Thyroid gland (tissue), 4 donors: ENCODE measurements around the gene ZNF296. TPM values are rescaled to one million over a fixed set of nuclear protein-coding genes. Genes with fewer than 3 reads are reported as not detected.

ENCODE experiments used
- DNase-seq, 2 donors: peaks; one replicate each; pipeline ENCODE4 v3.0.0-alpha.2; 2019
- H3K27ac ChIP-seq, 3 donors: fragments of 200-600 bp; sonication (generic); 1 replicate in 2 of 3; 2 replicates in 1 of 3; pipeline ENCODE4 v1.5.1; 2016 to 2019; ENCODE audit warnings: mild to moderate bottlenecking in 1 of 3, moderate library complexity in 1 of 3
- H3K27me3 ChIP-seq: fragments of 200-600 bp; sonication (generic); one replicate; pipeline ENCODE4 v1.5.1; 2019
- H3K36me3 ChIP-seq, 2 donors: fragments of 200-600 bp; sonication (generic); one replicate each; pipeline ENCODE4 v1.5.1; 2016 to 2019
- H3K4me1 ChIP-seq, 2 donors: fragments of 200-600 bp; sonication (generic); one replicate each; pipeline ENCODE4 v1.5.1; 2017 to 2019
- H3K4me3 ChIP-seq, 3 donors: fragments of 200-600 bp; sonication (generic); replicated peaks in 1 of 3; 1 replicate in 2 of 3; 2 replicates in 1 of 3; pipeline ENCODE4 v1.5.1; 2016; ENCODE audit warnings: mild to moderate bottlenecking in 1 of 3
- H3K9me3 ChIP-seq: fragments of 200-600 bp; sonication (generic); one replicate; pipeline ENCODE4 v1.5.1; 2017
- POLR2A ChIP-seq, 2 donors: fragments of 450-650 bp; IDR thresholded peaks; one replicate each; pipeline ENCODE4 v1.6.1; 2017; ENCODE audit warnings: antibody characterized with exemption in 2 of 2, mild to moderate bottlenecking in 2 of 2, moderate library complexity in 1 of 2
- WGBS, 2 donors: methylation state at CpG; one replicate each; pipeline ENCODE4 v1.1.5; 2017; 5-methylcytosine and 5-hydroxymethylcytosine counted together
- intact Hi-C: fragments of 100-400 bp; cut with DNase I; formaldehyde crosslinking; loops from one replicate; pipeline ENCODE4 v1.15.1; 2023
- total RNA-seq, 4 donors: library from RNA; depleted of rRNA; stranded (reverse); fragments of >200 nt; gene quantifications; one replicate each; pipeline ENCODE4 v1.2.3, GENCODE V29; 2016
- TF ChIP-seq, protein P1 (sequence below), 6 experiments: fragments of 200-600 bp in 3 of 6; fragments of 450-650 bp in 3 of 6; sonication (generic) in 3 of 6; IDR thresholded peaks; one replicate each; pipeline ENCODE4 v1.5.1; 2016 to 2019; ENCODE audit warnings: antibody characterized with exemption in 6 of 6, mild to moderate bottlenecking in 2 of 6, inconsistent platforms in 1 of 6, moderate library complexity in 1 of 6

Gene ZNF296
- total RNA-seq, 4 donors from 2014 or later = 0.34 to 2.1 (median 0.78) TPM; not detected in 1

DNA sequence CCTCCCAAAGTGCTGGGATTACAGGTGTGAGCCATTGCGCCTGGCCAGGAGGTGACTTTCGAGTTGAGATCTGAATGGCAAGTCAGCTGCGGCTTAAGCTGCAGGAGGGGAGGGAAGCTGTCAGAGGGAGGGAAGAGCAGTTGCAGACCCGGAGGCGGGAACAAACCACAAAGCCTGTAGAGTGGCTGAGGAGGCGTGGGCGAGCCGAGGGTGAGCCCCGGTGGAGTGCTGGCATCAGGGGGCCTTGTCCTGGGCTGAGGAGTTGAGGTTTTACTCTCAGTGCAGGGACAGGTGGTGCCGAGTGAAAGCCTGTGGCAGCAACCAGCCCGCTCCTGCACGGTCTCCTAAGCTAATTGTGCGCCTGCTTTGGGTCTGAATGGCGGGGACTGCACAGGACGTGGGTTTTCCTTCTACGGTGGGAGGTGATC lies 40.9 kb upstream of the ZNF296 start:
- no peaks in the 10 kb centered on the region for H3K27me3 ChIP-seq
- no peak for DNase-seq
- no peaks in the 10 kb centered on the region for H3K36me3 ChIP-seq

DNA sequence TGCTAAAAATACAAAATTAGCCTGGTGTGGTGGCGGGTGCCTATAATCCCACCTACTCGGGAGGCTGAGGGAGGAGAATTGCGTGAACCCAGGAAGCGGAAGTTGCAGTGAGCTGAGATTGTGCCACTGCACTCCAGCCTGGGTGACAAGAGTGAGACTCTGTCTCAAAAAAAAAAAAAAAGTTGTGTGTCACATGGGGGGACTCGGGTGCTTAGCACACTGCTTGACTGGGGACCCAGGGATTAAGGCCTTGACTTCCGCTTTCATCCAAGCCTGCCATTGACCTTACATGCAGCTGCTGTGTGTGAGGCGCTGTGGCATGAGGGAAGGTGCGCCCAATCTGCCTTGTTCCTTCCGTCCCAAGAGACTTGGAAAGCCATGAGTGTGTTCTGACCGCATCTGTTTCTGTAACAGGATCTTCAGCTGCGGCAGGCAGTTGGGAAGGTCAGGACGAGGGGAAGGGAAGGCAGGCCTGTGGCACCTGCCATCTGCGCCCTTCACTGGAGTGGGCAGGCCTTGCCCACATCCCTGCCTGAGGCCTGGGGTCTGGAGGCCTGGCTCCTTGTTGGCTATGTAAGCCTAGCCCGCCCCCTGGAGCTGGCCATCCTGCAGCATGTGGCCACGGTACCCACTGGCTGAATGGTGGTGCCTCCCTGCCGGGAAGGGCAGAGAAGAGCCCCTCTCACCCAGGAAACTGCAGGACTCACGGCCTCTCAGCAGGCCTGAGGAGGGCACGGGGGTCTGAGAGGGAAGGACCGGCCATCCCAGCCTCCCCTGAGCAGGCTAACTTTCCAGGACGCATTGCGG lies 39.7 kb upstream of the ZNF296 start:
- 93% methylated on average over 17 of the region's 21 CpGs for WGBS, 2 donors
- no peak for TF ChIP-seq POLR2A (IDR thresholded peaks at IDR 0.05)
- TF ChIP-seq, protein P1, sequence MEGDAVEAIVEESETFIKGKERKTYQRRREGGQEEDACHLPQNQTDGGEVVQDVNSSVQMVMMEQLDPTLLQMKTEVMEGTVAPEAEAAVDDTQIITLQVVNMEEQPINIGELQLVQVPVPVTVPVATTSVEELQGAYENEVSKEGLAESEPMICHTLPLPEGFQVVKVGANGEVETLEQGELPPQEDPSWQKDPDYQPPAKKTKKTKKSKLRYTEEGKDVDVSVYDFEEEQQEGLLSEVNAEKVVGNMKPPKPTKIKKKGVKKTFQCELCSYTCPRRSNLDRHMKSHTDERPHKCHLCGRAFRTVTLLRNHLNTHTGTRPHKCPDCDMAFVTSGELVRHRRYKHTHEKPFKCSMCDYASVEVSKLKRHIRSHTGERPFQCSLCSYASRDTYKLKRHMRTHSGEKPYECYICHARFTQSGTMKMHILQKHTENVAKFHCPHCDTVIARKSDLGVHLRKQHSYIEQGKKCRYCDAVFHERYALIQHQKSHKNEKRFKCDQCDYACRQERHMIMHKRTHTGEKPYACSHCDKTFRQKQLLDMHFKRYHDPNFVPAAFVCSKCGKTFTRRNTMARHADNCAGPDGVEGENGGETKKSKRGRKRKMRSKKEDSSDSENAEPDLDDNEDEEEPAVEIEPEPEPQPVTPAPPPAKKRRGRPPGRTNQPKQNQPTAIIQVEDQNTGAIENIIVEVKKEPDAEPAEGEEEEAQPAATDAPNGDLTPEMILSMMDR (IDR thresholded peaks at IDR 0.05) = no peak
- H3K4me3 ChIP-seq = no peak overlapping the region
- H3K9me3 ChIP-seq = no peaks in the 10 kb centered on the region
- peaks cover 0 to 63% of the 10 kb centered on the region in 2 donors for H3K4me1 ChIP-seq
- intact Hi-C loops = no loop called here
- H3K36me3 ChIP-seq = no peaks in the 10 kb centered on the region
- H3K27me3 ChIP-seq = no peaks in the 10 kb centered on the region
- H3K27ac ChIP-seq = no peak overlapping the region
- no peak for DNase-seq

More for the DNA sequence above, 40.9 kb upstream of the ZNF296 start:
- Histone ChIP-seq H3K4me3 (no peak overlapping the region), H3K27ac (no peak overlapping the region), H3K4me1 (peaks cover 0 to 56% of the 10 kb centered on the region in 2 donors), H3K9me3 (no peaks in the 10 kb centered on the region)
- intact Hi-C loops = no loop called here
- TF ChIP-seq, protein P1 (IDR thresholded peaks at IDR 0.05) = no peak
- no peak for TF ChIP-seq POLR2A (IDR thresholded peaks at IDR 0.05)
- 50 to 79% methylated on average over 10 to 16 of the region's 16 CpGs for WGBS, 2 donors

DNA sequence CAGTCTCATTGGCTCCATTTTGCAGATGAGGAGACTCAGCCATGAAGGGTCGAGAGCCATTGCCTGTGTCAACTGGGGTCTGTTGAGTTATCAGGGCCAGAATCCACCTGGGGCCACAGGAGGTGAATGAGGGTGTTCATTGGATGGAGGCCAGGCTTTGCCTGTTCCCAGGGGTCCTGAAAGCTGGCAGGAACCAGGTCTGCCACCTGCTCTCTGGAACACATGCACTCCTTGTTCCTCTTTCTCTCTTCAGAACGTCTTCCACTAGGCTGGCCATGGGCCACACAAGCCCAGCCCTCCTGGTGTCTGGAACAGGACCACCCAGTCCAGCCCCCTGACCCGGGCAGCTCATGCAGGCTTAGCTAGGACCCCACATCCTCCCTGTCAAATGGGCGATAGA lies 37.8 kb upstream of the ZNF296 start:
- WGBS, 2 donors = 76 to 100% methylated on average over 1 to 4 of the region's 4 CpGs
- no peak overlapping the region for H3K27ac ChIP-seq
- no peak overlapping the region for H3K4me3 ChIP-seq
- H3K27me3 ChIP-seq = no peaks in the 10 kb centered on the region
- intact Hi-C loops = no loop called here
- no peak for DNase-seq
- TF ChIP-seq POLR2A (IDR thresholded peaks at IDR 0.05) = no peak
- TF ChIP-seq, protein P1 (IDR thresholded peaks at IDR 0.05) = no peak
- no peaks in the 10 kb centered on the region for H3K9me3 ChIP-seq
- peaks cover 0 to 56% of the 10 kb centered on the region in 2 donors for H3K4me1 ChIP-seq
- H3K36me3 ChIP-seq = no peaks in the 10 kb centered on the region

DNA sequence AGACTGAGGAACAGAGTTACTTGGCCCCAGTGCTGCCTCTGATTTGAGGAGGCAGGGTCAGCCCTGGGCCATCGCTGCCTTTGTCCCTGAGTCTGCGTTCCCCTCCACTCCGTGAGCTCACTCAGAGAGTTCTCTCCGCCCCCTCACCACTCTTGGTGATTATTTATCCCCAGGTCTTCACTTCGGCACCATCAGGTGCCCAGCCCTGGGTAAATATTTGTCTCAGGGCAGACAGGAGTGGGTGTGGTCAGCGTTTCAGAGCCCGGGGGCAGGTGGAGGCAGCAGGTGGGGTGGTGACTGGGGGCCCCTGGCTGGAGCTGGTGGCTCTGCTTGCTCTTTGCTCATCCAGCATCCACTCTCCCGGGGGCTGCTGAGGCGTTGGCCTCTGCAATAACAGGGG lies 37.4 kb upstream of the ZNF296 start:
- H3K27me3 ChIP-seq = no peaks in the 10 kb centered on the region
- H3K4me1 ChIP-seq = peaks cover 0 to 52% of the 10 kb centered on the region in 2 donors
- intact Hi-C loops = no loop called here
- no peak overlapping the region for H3K27ac ChIP-seq
- TF ChIP-seq, protein P1 (IDR thresholded peaks at IDR 0.05) = no peak
- no peak for TF ChIP-seq POLR2A (IDR thresholded peaks at IDR 0.05)
- DNase-seq = no peak
- 72 to 75% methylated on average over 5 to 9 of the region's 9 CpGs for WGBS, 2 donors
- no peaks in the 10 kb centered on the region for H3K9me3 ChIP-seq
- no peaks in the 10 kb centered on the region for H3K36me3 ChIP-seq
- H3K4me3 ChIP-seq = no peak overlapping the region

DNA sequence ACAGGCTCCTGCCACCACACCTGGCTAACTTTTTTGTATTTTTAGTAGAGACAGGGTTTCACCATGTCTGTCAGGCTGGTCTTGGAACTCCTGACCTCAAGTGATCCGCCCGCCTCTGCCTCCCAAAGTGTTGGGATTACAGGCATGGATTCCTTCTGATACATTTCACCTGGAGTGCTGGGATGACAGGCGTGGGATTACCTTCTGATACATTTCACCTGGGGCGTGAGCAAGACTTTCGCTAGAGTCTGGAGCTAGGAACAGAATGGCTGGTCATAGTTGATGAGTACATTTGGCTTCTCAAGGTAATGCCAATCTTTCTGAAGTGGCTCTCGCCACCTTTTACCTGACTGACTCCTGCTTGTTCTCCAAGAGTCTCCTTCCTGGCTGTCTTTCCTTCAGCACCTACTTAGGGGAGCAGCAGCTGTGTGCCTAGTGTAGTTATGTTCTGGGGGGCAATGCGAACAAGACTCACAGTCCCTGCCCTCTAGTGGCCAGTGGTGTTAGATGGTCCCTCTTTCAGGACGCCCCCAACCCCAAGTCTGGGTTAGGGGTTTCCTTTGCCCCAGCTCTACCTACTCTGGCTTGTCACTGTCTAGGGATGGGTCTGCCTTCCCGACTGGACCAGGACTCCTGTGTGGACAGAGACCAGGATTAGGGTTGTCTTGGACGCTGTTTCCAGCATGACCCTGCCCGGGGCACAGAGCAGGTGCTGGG lies 36.0 kb upstream of the ZNF296 start:
- WGBS, 2 donors = 87 to 94% methylated on average over 9 to 11 of the region's 11 CpGs

More for the DNA sequence above, 36.0 kb upstream of the ZNF296 start:
- Histone ChIP-seq H3K4me1 (peaks cover 0 to 38% of the 10 kb centered on the region in 2 donors), H3K4me3 (no peak overlapping the region), H3K9me3 (no peaks in the 10 kb centered on the region), H3K27me3 (no peaks in the 10 kb centered on the region), H3K36me3 (no peaks in the 10 kb centered on the region), H3K27ac (no peak overlapping the region)
- DNase-seq = no peak
- intact Hi-C loops = no loop called here
- TF ChIP-seq, protein P1 (IDR thresholded peaks at IDR 0.05) = no peak
- TF ChIP-seq POLR2A (IDR thresholded peaks at IDR 0.05) = no peak
